B cell (primary cell): ENCODE results near the gene CAMTA1. TPM values are rescaled to one million over a fixed set of nuclear protein-coding genes. Genes with fewer than 3 reads are reported as not detected.

Source experiments
- ATAC-seq: fragments of 200-7000 bp; cut with Tn5 transposase; one replicate; pipeline ENCODE4 v1.10.0; 2021; ENCODE audit warnings: low read depth, mild to moderate bottlenecking, moderate number of reproducible peaks, moderate library complexity
- CTCF ChIA-PET: fragments of 350-600 bp; sonication (Branson Sonifier 250); formaldehyde crosslinking; loops from one replicate; lab custom pipeline; 2021; ENCODE audit warnings: antibody characterized with exemption, inconsistent platforms; lab: Charles Lee
- POLR2A ChIA-PET: fragments of 350-600 bp; sonication (Branson Sonifier 250); formaldehyde crosslinking; loops from one replicate; lab custom pipeline; 2021; ENCODE audit warnings: antibody characterized with exemption; lab: Charles Lee
- DNase-seq: peaks from one replicate; pipeline ENCODE4 v3.0.0; 2013
- H2AFZ ChIP-seq: 2 replicates; pipeline ENCODE4 v1.6.1; 2012; ENCODE audit warnings: mild to moderate bottlenecking, low read depth, low read length; ENCODE audit not compliant: insufficient read depth, poor library complexity, severe bottlenecking
- H3K27ac ChIP-seq, 2 donors: 1 replicate in 1 of 2; 2 replicates in 1 of 2; pipeline ENCODE4 v1.5.1; 2012 to 2013; ENCODE audit warnings: low read length in 2 of 2, mild to moderate bottlenecking in 2 of 2, moderate library complexity in 1 of 2
- H3K27me3 ChIP-seq, 4 experiments: fragments of 200-600 bp in 1 of 4; sonication (generic) in 1 of 4; replicated peaks in 1 of 4; 1 replicate in 2 of 4; 2 replicates in 2 of 4; pipeline versions ENCODE4 v1.6.1 to v1.7.0; 2013 to 2016; ENCODE audit warnings: low read length in 3 of 4, mild to moderate bottlenecking in 2 of 4, mixed read lengths in 1 of 4, moderate library complexity in 1 of 4; ENCODE audit not compliant: insufficient read depth in 4 of 4, control insufficient read depth in 3 of 4; ENCODE audit errors: control extremely low read depth in 1 of 4
- H3K36me3 ChIP-seq, 2 experiments: replicated peaks in 1 of 2; 1 replicate in 1 of 2; 2 replicates in 1 of 2; pipeline versions ENCODE4 v1.6.1 to v1.7.1; 2013; ENCODE audit warnings: low read length in 1 of 2; ENCODE audit not compliant: insufficient read depth in 2 of 2, control insufficient read depth in 1 of 2; ENCODE audit errors: control extremely low read depth in 1 of 2, extremely low read depth in 1 of 2
- H3K4me1 ChIP-seq, 2 donors: fragments of 200-600 bp in 1 of 2; sonication (generic) in 1 of 2; 1 replicate in 1 of 2; 2 replicates in 1 of 2; pipeline versions ENCODE4 v1.5.1 to v1.6.1; 2013 to 2017; ENCODE audit warnings: low read length in 2 of 2; ENCODE audit not compliant: control insufficient read depth in 2 of 2, insufficient read depth in 2 of 2
- H3K4me2 ChIP-seq: replicated peaks from 2 replicates; pipeline ENCODE3; 2012; ENCODE audit warnings: mild to moderate bottlenecking, low read depth, low read length; ENCODE audit not compliant: poor library complexity, severe bottlenecking
- H3K4me3 ChIP-seq, 5 experiments: fragments of 200-600 bp in 1 of 5; sonication (generic) in 1 of 5; 1 replicate in 3 of 5; 2 replicates in 2 of 5; pipeline versions ENCODE4 v1.5.1 to v1.7.0; 2011 to 2016; ENCODE audit warnings: low read length in 4 of 5, mild to moderate bottlenecking in 4 of 5, low read depth in 2 of 5, control low read depth in 1 of 5, moderate library complexity in 1 of 5; ENCODE audit not compliant: insufficient read depth in 1 of 5; ENCODE audit errors: control extremely low read depth in 1 of 5, extremely low read depth in 1 of 5
- H3K79me2 ChIP-seq: fragments of 200-600 bp; sonication (generic); one replicate; pipeline ENCODE4 v1.6.0; 2016; ENCODE audit warnings: low read length; ENCODE audit not compliant: control insufficient read depth, insufficient read depth
- H3K9ac ChIP-seq: fragments of 200-600 bp; sonication (generic); 2 replicates; pipeline ENCODE4 v1.6.1; 2017; ENCODE audit warnings: mild to moderate bottlenecking, low read length, moderate library complexity
- H3K9me3 ChIP-seq, 3 donors: one replicate each; pipeline versions ENCODE4 v1.6.1 to v1.7.1; 2013; ENCODE audit warnings: low read length in 2 of 3; ENCODE audit not compliant: control insufficient read depth in 2 of 3, insufficient read depth in 1 of 3; ENCODE audit errors: control extremely low read depth in 1 of 3
- H4K20me1 ChIP-seq: 2 replicates; pipeline ENCODE4 v1.6.0; 2012; ENCODE audit warnings: mild to moderate bottlenecking, low read length; ENCODE audit not compliant: insufficient read depth, control insufficient read depth, poor library complexity, severe bottlenecking
- H3K27ac Mint-ChIP-seq: one replicate; pipeline ENCODE4 v1.8.0; 2021; ENCODE audit warnings: mixed read lengths
- H3K27me3 Mint-ChIP-seq: one replicate; pipeline ENCODE4 v1.8.0; 2021; ENCODE audit warnings: mixed read lengths
- H3K4me1 Mint-ChIP-seq: one replicate; pipeline ENCODE4 v1.8.0; 2021; ENCODE audit warnings: mixed read lengths
- H3K4me3 Mint-ChIP-seq: one replicate; pipeline ENCODE4 v1.8.0; 2021; ENCODE audit warnings: mixed read lengths
- H3K9me3 Mint-ChIP-seq: one replicate; pipeline ENCODE4 v1.8.0; 2022; ENCODE audit warnings: mixed read lengths; ENCODE audit not compliant: insufficient read depth
- CTCF ChIP-seq: fragments of 200-600 bp; IDR thresholded peaks from one replicate; pipeline ENCODE4 v1.8.0; 2022; ENCODE audit warnings: antibody characterized with exemption, mild to moderate bottlenecking
- EZH2 ChIP-seq: IDR thresholded peaks from 2 replicates; pipeline ENCODE4 v1.6.1; 2012; ENCODE audit warnings: borderline replicate concordance, low read depth, mild to moderate bottlenecking, moderate library complexity, low read length; ENCODE audit not compliant: insufficient read depth, poor library complexity, severe bottlenecking
- WGBS: methylation state at CpG from one replicate; pipeline ENCODE4 v1.1.5; 2013; ENCODE audit warnings: missing lambda C conversion rate; ENCODE audit not compliant: insufficient coverage; 5-methylcytosine and 5-hydroxymethylcytosine counted together
- intact Hi-C: fragments of 100-400 bp; cut with micrococcal nuclease; formaldehyde crosslinking; loops from one replicate; pipeline ENCODE4 v1.10.0; 2022
- polyA plus RNA-seq: library from polyadenylated mRNA; depleted of rRNA; stranded (reverse); fragments of >200 nt; gene quantifications from 2 replicates; pipeline ENCODE4 v1.2.3, GENCODE V29; 2012
- total RNA-seq, 2 donors: library from RNA; stranded (reverse); fragments of 120-200 nt in 1 of 2; gene quantifications; 1 replicate in 1 of 2; 2 replicates in 1 of 2; pipeline versions ENCODE4 v1.2.3 to v1.2.4, GENCODE V29; 2013 to 2022

The CAMTA1 gene
- total and polyA plus RNA-seq, 2 donors (not counting 1 experiment from before 2014, with no cell fraction given): 42.2 to 45.7 TPM

GRCh38 chr1:7710859-7711258 lies 925.6 kb downstream of the CAMTA1 start:
- Mint-ChIP-seq H3K9me3 (no peaks in the 10 kb centered on the region), H3K27me3 (peaks cover 5% of the 10 kb centered on the region), H3K4me3 (no peak overlapping the region), H3K27ac (no peak overlapping the region), H3K4me1 (peaks cover 4% of the 10 kb centered on the region)
- peaks cover 0 to 6% (median 2%) of the 10 kb centered on the region in 4 experiments for H3K27me3 ChIP-seq
- CTCF ChIA-PET: interaction anchor here (1.0 to 2.8 kb wide), 3 partner anchors 42 to 43 kb away, joined by 3 to 12 read pairs (median 3); no protein-coding TSS in a partner anchor
- peaks cover 0 to 2% (median 0%) of the 10 kb centered on the region in 3 donors for H3K9me3 ChIP-seq
- no peaks in the 10 kb centered on the region for H3K36me3 ChIP-seq
- 90% methylated on average over 3 of the region's 3 CpGs for WGBS
- ATAC-seq (no peak), DNase-seq (no peak)
- no peak overlapping the region for H3K4me3 ChIP-seq
- H3K4me1 ChIP-seq: peaks cover 0 to 2% of the 10 kb centered on the region in 2 donors
- H2AFZ ChIP-seq: no peak overlapping the region
- no peak overlapping the region for H3K27ac ChIP-seq
- no peak overlapping the region for H3K4me2 ChIP-seq
- intact Hi-C loops: no loop called here
- H3K9ac ChIP-seq: no peak overlapping the region
- POLR2A ChIA-PET: no interaction called here
- no peaks in the 10 kb centered on the region for H3K79me2 ChIP-seq
- H4K20me1 ChIP-seq: no peaks in the 10 kb centered on the region
- TF ChIP-seq EZH2: no peak
- no peak for TF ChIP-seq CTCF

- Histone ChIP-seq H3K27ac (no peak overlapping the region), H2AFZ (no peak overlapping the region), H3K9ac (no peak overlapping the region), H4K20me1 (no peaks in the 10 kb centered on the region), H3K9me3 (no peaks in the 10 kb centered on the region), H3K4me3 (no peak overlapping the region), H3K4me2 (no peak overlapping the region), H3K79me2 (no peaks in the 10 kb centered on the region), H3K36me3 (no peaks in the 10 kb centered on the region), H3K27me3 (no peaks in the 10 kb centered on the region), H3K4me1 (no peaks in the 10 kb centered on the region)
- POLR2A ChIA-PET: no interaction called here
- H3K9me3 Mint-ChIP-seq: no peaks in the 10 kb centered on the region
- WGBS: 82% methylated on average over 5 of the region's 8 CpGs
- H3K4me3 Mint-ChIP-seq: no peak overlapping the region
- DNase-seq: no peak
- no peaks in the 10 kb centered on the region for H3K4me1 Mint-ChIP-seq
- CTCF ChIA-PET: no interaction called here
- intact Hi-C loops: no loop called here
- no peak for TF ChIP-seq EZH2
- no peak for TF ChIP-seq CTCF
- ATAC-seq: no peak
- H3K27ac Mint-ChIP-seq: no peak overlapping the region
- peaks cover 5% of the 10 kb centered on the region for H3K27me3 Mint-ChIP-seq
Measured at GRCh38 chr1:7712731-7713323, 927.6 kb downstream of the CAMTA1 start.
